ENCODE results near the gene CTNND2.
"Not testable (repeated sequence)": the region's sequence is repeated elsewhere in the genome, so short reads cannot be mapped to it uniquely, and the experiment has no call there.

CTNND2 gene

GRCh38 chr5:11378461-11378860, 525.8 kb downstream of the CTNND2 start:
- DNase-seq = no peak

- DNase-seq = no peak
Measured at GRCh38 chr5:11377896-11378295, 526.4 kb downstream of the CTNND2 start.

GRCh38 chr5:11372191-11372590, 532.1 kb downstream of the CTNND2 start:
- no peak for DNase-seq

- no peak for DNase-seq
Measured at GRCh38 chr5:11371021-11371420, 533.2 kb downstream of the CTNND2 start.

GRCh38 chr5:11364531-11364930, 539.7 kb downstream of the CTNND2 start:
- no peak for DNase-seq

- DNase-seq = no peak
Measured at GRCh38 chr5:11363631-11364178, 540.5 kb downstream of the CTNND2 start.

GRCh38 chr5:11361768-11362167, 542.5 kb downstream of the CTNND2 start:
- no peak for DNase-seq

- no peak for DNase-seq
Measured at GRCh38 chr5:11357928-11358327, 546.3 kb downstream of the CTNND2 start.

- DNase-seq = no peak
Measured at GRCh38 chr5:11355491-11355890, 548.8 kb downstream of the CTNND2 start.

DNA sequence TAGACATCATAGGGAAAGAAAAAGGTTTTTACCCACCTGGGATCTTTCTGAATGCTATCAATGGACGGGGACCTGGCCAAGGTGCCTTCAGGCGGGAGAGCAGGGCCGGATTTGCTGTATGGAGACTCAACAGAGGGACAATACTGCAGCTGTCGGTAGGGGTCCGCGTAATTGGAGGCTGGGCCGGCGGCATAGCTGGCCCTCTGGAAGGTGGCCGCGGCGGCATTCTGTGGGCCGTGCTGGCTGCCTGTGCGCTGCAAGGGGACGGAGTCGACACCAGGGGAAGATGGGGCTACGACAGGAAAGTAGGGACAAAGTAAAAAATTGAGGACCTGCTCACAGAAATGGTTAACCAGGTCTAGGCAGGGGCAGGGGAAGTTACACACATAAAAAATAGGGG, 557.9 kb downstream of the CTNND2 start:
- no peak for DNase-seq

DNA sequence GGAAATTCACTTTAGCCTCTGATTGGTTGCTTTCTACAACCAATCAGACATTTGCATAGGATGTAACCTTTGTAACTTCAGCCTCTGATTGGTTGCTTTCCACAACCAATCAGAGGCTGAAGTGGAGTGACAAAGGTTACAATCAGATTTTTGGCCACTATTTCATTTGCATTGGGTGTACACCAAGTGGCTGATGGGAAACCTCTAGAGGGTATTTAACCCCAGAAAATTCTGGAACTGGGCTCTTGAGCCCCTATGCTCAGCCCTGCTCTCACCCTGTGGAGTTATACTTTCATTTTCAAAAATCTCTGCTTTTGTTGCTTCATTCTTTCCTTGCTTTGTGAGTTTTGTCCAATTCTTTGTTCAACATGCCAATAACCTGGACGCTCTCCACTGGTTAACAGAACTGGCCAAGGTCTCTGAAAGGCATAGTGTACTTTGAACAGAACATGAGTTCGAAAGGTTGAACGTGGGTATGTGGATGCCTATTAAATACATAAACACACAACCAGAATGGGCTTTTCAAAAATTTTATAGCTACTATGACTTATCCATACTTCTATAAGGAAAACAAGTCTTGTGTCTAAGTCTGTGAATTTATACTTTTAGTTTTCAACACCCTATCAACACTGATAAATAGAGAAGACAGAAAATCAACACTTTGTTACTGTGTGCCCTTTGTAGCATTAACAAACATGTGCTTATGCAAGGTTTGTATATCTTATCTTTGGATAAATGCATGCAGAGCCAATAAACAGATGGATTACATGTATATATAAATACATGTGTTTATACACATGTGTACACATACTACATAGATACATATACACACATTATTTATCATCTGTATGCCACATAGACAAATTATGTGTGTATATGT, 568.1 kb downstream of the CTNND2 start:
- no peak for DNase-seq

- DNase-seq = no peak
Measured at GRCh38 chr5:11334404-11334803, 569.8 kb downstream of the CTNND2 start.

GRCh38 chr5:11329679-11330078, 574.6 kb downstream of the CTNND2 start:
- DNase-seq = no peak

GRCh38 chr5:11324521-11325289, 579.5 kb downstream of the CTNND2 start:
- DNase-seq = no peak

- no peak for DNase-seq
Measured at GRCh38 chr5:11323761-11324160, 580.5 kb downstream of the CTNND2 start.

- no peak for DNase-seq
Measured at GRCh38 chr5:11322133-11322532, 582.1 kb downstream of the CTNND2 start.

- DNase-seq = no peak
Measured at GRCh38 chr5:11319836-11320580, 584.2 kb downstream of the CTNND2 start.

GRCh38 chr5:11313694-11314093, 590.6 kb downstream of the CTNND2 start:
- not testable (repeated sequence) for DNase-seq

GRCh38 chr5:11311731-11312130, 592.5 kb downstream of the CTNND2 start:
- no peak for DNase-seq

GRCh38 chr5:11311272-11311671, 593.0 kb downstream of the CTNND2 start:
- DNase-seq = no peak

- DNase-seq = no peak
Measured at GRCh38 chr5:11310158-11310557, 594.1 kb downstream of the CTNND2 start.

DNA sequence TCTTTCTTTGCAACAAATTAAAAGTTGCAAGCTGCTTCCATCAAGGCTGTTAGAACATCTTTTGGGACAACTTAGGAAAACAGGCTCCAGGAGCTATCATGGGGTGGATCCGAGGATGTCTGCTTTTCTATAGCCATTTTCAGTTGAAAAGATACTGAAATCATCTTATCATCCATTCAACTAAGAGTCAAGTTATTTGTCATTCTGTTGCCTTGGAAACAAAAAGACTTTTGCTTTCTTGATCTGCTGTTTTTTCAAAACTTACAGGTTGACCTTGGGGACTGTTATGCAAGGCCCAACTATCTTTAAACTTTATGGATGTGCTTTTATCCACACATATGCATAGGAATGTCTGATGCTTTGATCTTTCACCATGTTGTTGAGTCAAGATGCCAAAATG, 597.9 kb downstream of the CTNND2 start:
- DNase-seq = no peak

- DNase-seq = no peak
Measured at GRCh38 chr5:11305245-11305644, 599.0 kb downstream of the CTNND2 start.

Measured in effector CD4-positive, alpha-beta T cell (primary cell).